Lower lobe of right lung (tissue), 2 donors: ENCODE results near the gene PIGC. TPM values are rescaled to one million over a fixed set of nuclear protein-coding genes. Genes with fewer than 3 reads are reported as not detected.

Experiments used
- ATAC-seq, 2 donors: fragments of 200-7000 bp; cut with Tn5 transposase; one replicate each; pipeline ENCODE4 v1.9.1; 2020 to 2022; ENCODE audit warnings: mild to moderate bottlenecking in 2 of 2, moderate library complexity in 2 of 2
- DNase-seq: peaks from one replicate; pipeline ENCODE4 v3.0.0-alpha.2; 2020
- H3K27ac ChIP-seq: fragments of 200-600 bp; one replicate; pipeline ENCODE4 v1.8.0; 2022
- H3K27me3 ChIP-seq: fragments of 200-600 bp; one replicate; pipeline ENCODE4 v1.8.0; 2022; ENCODE audit warnings: low read depth
- H3K36me3 ChIP-seq: fragments of 200-600 bp; one replicate; pipeline ENCODE4 v1.8.0; 2022; ENCODE audit warnings: mild to moderate bottlenecking
- H3K4me1 ChIP-seq: fragments of 200-600 bp; one replicate; pipeline ENCODE4 v1.8.0; 2022
- H3K4me3 ChIP-seq: fragments of 200-600 bp; one replicate; pipeline ENCODE4 v1.8.0; 2022; ENCODE audit warnings: mild to moderate bottlenecking
- H3K9me3 ChIP-seq: fragments of 200-600 bp; one replicate; pipeline ENCODE4 v1.8.0; 2022
- intact Hi-C: fragments of 100-400 bp; cut with DNase I; formaldehyde crosslinking; loops from one replicate; pipeline ENCODE4 v1.11.0; 2022
- total RNA-seq: library from RNA; stranded (reverse); fragmentation: NEBNext Ultra II Directional; extraction: Animal tissue kit (Norgen Biotek cat#: 25700); gene quantifications from one replicate; pipeline ENCODE4 v1.2.1, GENCODE V29; 2021
- TF ChIP-seq, protein P1 (sequence below): fragments of 200-600 bp; IDR thresholded peaks from one replicate; pipeline ENCODE4 v1.8.0; 2022; ENCODE audit warnings: antibody characterized with exemption, mild to moderate bottlenecking
- donor health status: DM: no; HTN: yes; CAD: no; lungs with severe emphysema.

Gene PIGC
- total RNA-seq, 1 donor from 2014 or later = 22.8 TPM

DNA sequence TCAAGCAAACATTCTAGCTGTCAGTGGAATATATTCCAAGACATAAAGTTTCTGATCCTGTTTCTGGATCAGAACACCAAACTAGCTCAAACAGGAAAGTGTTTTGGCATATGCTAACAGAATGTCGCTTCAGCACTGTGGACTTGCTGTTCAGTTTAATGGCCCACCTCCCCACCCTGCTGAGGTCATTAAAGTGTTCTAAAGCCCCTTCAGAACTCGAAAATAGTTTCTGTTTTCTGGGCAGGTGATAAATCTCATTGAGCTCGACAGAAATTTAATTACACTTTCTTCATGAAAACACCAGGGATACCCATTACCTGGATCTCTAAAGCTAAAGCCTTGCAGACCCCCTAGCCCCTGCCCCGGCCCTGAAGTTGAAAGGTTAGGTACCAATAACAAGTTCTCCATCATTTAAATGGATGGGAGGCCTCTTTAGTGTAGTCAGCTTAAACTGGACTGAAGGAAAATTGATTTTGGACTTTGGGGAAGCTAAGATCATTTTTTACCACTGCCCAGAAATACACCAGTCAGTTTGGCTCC is 27.3 kb downstream of the PIGC start:
- Histone ChIP-seq H3K27me3 (no peaks in the 10 kb centered on the region), H3K9me3 (no peaks in the 10 kb centered on the region), H3K27ac (no peak overlapping the region), H3K36me3 (no peaks in the 10 kb centered on the region), H3K4me3 (no peak overlapping the region), H3K4me1 (no peaks in the 10 kb centered on the region)
- TF ChIP-seq, protein P1, sequence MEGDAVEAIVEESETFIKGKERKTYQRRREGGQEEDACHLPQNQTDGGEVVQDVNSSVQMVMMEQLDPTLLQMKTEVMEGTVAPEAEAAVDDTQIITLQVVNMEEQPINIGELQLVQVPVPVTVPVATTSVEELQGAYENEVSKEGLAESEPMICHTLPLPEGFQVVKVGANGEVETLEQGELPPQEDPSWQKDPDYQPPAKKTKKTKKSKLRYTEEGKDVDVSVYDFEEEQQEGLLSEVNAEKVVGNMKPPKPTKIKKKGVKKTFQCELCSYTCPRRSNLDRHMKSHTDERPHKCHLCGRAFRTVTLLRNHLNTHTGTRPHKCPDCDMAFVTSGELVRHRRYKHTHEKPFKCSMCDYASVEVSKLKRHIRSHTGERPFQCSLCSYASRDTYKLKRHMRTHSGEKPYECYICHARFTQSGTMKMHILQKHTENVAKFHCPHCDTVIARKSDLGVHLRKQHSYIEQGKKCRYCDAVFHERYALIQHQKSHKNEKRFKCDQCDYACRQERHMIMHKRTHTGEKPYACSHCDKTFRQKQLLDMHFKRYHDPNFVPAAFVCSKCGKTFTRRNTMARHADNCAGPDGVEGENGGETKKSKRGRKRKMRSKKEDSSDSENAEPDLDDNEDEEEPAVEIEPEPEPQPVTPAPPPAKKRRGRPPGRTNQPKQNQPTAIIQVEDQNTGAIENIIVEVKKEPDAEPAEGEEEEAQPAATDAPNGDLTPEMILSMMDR = no peak
- no peak for DNase-seq
- no peak for ATAC-seq
- intact Hi-C loops = no loop called here

DNA sequence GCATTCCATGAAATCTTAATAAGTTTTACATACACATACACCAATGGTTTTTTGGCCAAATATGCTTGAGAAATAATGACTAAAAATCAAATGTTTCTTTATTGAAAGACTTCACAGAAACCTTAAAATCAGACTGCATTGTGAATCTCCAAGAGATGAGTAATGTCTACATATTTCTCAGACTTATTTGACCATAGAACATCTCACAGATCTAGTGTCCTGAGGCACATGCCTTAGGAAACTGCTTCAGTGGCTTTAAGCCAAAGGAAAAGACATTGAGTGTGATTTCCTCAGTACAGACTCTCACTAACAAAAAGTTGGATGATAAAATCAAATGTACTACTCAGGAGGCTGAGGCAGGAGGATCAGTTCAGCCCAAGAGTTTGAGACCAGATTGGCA is 29.5 kb downstream of the PIGC start:
- H3K36me3 ChIP-seq = no peaks in the 10 kb centered on the region
- TF ChIP-seq, protein P1 = no peak
- no peaks in the 10 kb centered on the region for H3K27me3 ChIP-seq
- no peak for ATAC-seq
- H3K4me3 ChIP-seq = no peak overlapping the region
- H3K4me1 ChIP-seq = no peaks in the 10 kb centered on the region
- DNase-seq = no peak
- H3K27ac ChIP-seq = no peak overlapping the region
- intact Hi-C loops = no loop called here
- no peaks in the 10 kb centered on the region for H3K9me3 ChIP-seq

DNA sequence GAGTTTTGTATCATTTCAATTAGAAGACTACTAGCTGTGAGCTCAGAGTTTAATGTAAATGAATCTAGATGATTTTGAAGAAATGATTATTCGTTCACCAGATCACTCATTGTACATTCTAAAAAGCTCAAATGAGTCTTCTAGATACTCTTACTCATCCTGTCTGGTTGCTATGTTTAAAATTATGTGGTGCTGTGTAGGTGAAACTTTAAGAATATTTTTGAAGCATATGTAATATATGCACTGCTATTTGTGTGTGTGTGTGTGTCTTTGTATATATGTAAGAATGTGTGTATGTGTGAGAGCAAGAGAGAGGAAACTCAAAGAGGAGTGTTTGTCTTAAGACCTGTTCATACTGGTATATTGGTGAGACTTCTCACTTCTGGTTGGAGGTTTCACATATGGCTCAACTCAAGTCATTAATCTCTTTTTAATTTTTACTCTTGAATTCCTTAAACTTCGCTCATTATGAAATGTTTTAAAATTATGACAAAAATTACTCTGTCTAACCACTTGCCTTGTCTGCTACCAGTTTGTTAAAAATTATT is 32.0 kb downstream of the PIGC start:
- TF ChIP-seq, protein P1 = no peak
- ATAC-seq = no peak
- H3K4me1 ChIP-seq = no peaks in the 10 kb centered on the region
- intact Hi-C loops = no loop called here
- no peak overlapping the region for H3K4me3 ChIP-seq
- H3K9me3 ChIP-seq = no peaks in the 10 kb centered on the region
- no peaks in the 10 kb centered on the region for H3K27me3 ChIP-seq
- H3K36me3 ChIP-seq = no peaks in the 10 kb centered on the region
- no peak overlapping the region for H3K27ac ChIP-seq
- no peak for DNase-seq

DNA sequence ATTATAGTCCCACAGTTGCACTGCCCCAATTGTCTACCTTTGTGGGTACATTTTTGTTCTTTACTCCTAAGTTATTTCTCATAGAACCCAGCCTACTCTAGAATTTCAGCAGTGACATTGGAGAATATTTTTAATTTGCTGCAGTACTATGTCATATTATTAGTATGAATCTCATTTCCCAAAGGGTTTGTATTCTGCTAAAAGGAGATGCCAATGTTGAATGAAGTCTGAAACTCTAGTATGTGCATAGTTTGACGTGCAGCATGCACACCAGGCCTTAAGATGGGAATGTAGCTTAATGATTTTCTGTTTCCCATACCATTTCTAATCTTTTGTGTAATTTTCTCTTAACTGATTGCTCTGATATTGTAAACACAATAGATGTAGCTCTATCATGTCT is 33.8 kb downstream of the PIGC start:
- H3K4me3 ChIP-seq = no peak overlapping the region
- TF ChIP-seq, protein P1 = no peak
- H3K4me1 ChIP-seq = no peaks in the 10 kb centered on the region
- no peak for DNase-seq
- no peaks in the 10 kb centered on the region for H3K27me3 ChIP-seq
- intact Hi-C loops = no loop called here
- no peak for ATAC-seq
- no peaks in the 10 kb centered on the region for H3K9me3 ChIP-seq
- no peak overlapping the region for H3K27ac ChIP-seq
- no peaks in the 10 kb centered on the region for H3K36me3 ChIP-seq

DNA sequence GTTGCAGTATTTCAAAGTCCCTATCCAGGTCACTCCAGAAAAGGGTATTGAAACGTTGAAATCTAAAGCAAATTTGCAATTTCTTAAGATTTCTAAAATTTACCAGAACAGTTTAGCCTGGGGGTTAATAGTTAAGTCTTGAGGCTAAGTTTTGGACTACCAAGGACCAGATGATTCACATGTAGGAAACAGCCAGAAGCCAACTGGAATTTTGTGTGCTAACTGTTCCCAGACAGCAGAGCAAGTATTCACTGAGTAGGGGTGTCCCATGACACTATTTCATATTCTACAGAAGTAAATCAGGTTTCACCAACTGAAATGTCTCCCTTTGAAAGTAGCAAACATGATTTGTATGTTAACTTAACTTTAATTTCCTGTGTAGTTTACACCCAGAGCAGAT is 34.9 kb downstream of the PIGC start:
- Histone ChIP-seq H3K27me3 (no peaks in the 10 kb centered on the region), H3K4me3 (no peak overlapping the region), H3K4me1 (no peaks in the 10 kb centered on the region), H3K36me3 (no peaks in the 10 kb centered on the region), H3K27ac (no peak overlapping the region), H3K9me3 (no peaks in the 10 kb centered on the region)
- intact Hi-C loops = no loop called here
- DNase-seq (no peak), ATAC-seq (no peak)
- TF ChIP-seq, protein P1 = no peak
